HepG2 (cell line): ENCODE results near the gene P3H3. TPM values are rescaled to one million over a fixed set of nuclear protein-coding genes. Genes with fewer than 3 reads are reported as not detected.
A peak's percentile ranks its signal among the peaks of the same experiment; 100 is the strongest.

Source experiments
- BORCS8-MEF2B ChIP-seq: sonication (generic); formaldehyde crosslinking; IDR thresholded peaks from 2 replicates; pipeline ENCODE4 v1.8.0; 2022; ENCODE audit warnings: mild to moderate bottlenecking, missing genetic modification reagents
- JARID2 ChIP-seq: sonication (generic); formaldehyde crosslinking; IDR thresholded peaks from 2 replicates; pipeline ENCODE4 v1.8.1; 2023; ENCODE audit warnings: missing genetic modification reagents, inconsistent platforms; ENCODE audit not compliant: insufficient replicate concordance
- KAT2B ChIP-seq: fragments of 150-350 bp; IDR thresholded peaks from 2 replicates; pipeline ENCODE4 v1.6.1; 2014; ENCODE audit warnings: low read depth, low read length, borderline replicate concordance
- KLF16 ChIP-seq, 2 experiments: sonication (generic) in 1 of 2; formaldehyde crosslinking in 1 of 2; IDR thresholded peaks; 2 replicates each; pipeline versions ENCODE4 v1.6.1 to v1.8.0; 2016 to 2023; ENCODE audit warnings: missing genetic modification reagents in 2 of 2, missing compliant biosample characterization in 1 of 2
- MAFF ChIP-seq: IDR thresholded peaks from 2 replicates; pipeline ENCODE4 v1.6.1; 2011; ENCODE audit warnings: low read depth, low read length, improper control_type of control experiment
- NKX3-1 ChIP-seq: sonication (generic); formaldehyde crosslinking; IDR thresholded peaks from 2 replicates; pipeline ENCODE4 v1.5.0; 2020; ENCODE audit warnings: missing genetic modification reagents
- PAWR ChIP-seq: sonication (generic); formaldehyde crosslinking; IDR thresholded peaks from 2 replicates; pipeline ENCODE4 v1.4.0; 2020; ENCODE audit warnings: missing genetic modification reagents, mild to moderate bottlenecking, borderline replicate concordance
- PCBP2 ChIP-seq: fragments of 200-400 bp; formaldehyde crosslinking; optimal IDR thresholded peaks from 2 replicates; pipeline ENCODE3; 2018; ENCODE audit warnings: low read length, low read depth; ENCODE audit not compliant: poor library complexity, severe bottlenecking
- RXRB ChIP-seq: IDR thresholded peaks from 2 replicates; pipeline ENCODE4 v1.6.1; 2016; ENCODE audit warnings: borderline replicate concordance, missing genetic modification reagents, missing compliant biosample characterization
- ZNF138 ChIP-seq: sonication (generic); formaldehyde crosslinking; IDR thresholded peaks from 2 replicates; pipeline ENCODE4 v1.5.0; 2020; ENCODE audit warnings: mild to moderate bottlenecking, low read depth, missing genetic modification reagents
- ZNF17 ChIP-seq: sonication (generic); formaldehyde crosslinking; IDR thresholded peaks from 2 replicates; pipeline ENCODE4 v1.5.0; 2020; ENCODE audit warnings: mild to moderate bottlenecking, missing genetic modification reagents
- ZNF329 ChIP-seq: sonication (generic); formaldehyde crosslinking; IDR thresholded peaks from 2 replicates; pipeline ENCODE4 v1.9.0; 2021; ENCODE audit warnings: low read depth, mild to moderate bottlenecking, missing genetic modification reagents
- ZNF44 ChIP-seq: sonication (generic); formaldehyde crosslinking; IDR thresholded peaks from 2 replicates; pipeline ENCODE4 v1.5.1; 2020; ENCODE audit warnings: mild to moderate bottlenecking, missing genetic modification reagents
- ZNF780A ChIP-seq: sonication (generic); formaldehyde crosslinking; IDR thresholded peaks from 2 replicates; pipeline ENCODE4 v1.8.0; 2022; ENCODE audit warnings: mild to moderate bottlenecking, missing genetic modification reagents, moderate library complexity
- polyA plus RNA-seq, 8 experiments: library from polyadenylated mRNA; depleted of rRNA in 3 of 8; stranded (reverse) in 7 of 8; unstranded in 1 of 8; fragments of >200 nt; fragmentation: Illumina TruSeq in 4 of 8; extraction: Trizol in 4 of 8; gene quantifications; 2 replicates each; pipeline versions ENCODE4 v1.2.1 to v1.2.3, GENCODE V29; 2011 to 2016; ENCODE audit warnings: low read depth in 4 of 8, missing spikeins in 1 of 8, mixed read lengths in 1 of 8; ENCODE audit not compliant: insufficient read depth in 1 of 8
- total RNA-seq, 5 experiments: library from RNA; depleted of rRNA; stranded (reverse); fragments of >200 nt; fragmentation: Illumina TruSeq; extraction: Trizol; gene quantifications; 2 replicates each; pipeline ENCODE4 v1.2.3, GENCODE V29; 2016; ENCODE audit warnings: low read depth in 1 of 5
- TF ChIP-seq, protein P1 (sequence below): sonication (generic); formaldehyde crosslinking; IDR thresholded peaks from 2 replicates; pipeline ENCODE4 v1.5.1; 2020; ENCODE audit warnings: missing genetic modification reagents, mild to moderate bottlenecking, borderline replicate concordance
- TF ChIP-seq, protein P2 (sequence below): sonication (generic); formaldehyde crosslinking; IDR thresholded peaks from 2 replicates; pipeline ENCODE4 v1.4.0; 2020; ENCODE audit warnings: missing genetic modification reagents
- TF ChIP-seq, protein P3 (sequence below): sonication (generic); formaldehyde crosslinking; IDR thresholded peaks from 2 replicates; pipeline ENCODE4 v1.4.0; 2020; ENCODE audit warnings: missing genetic modification reagents
- TF ChIP-seq, protein P4 (sequence below): sonication (generic); formaldehyde crosslinking; IDR thresholded peaks from 2 replicates; pipeline ENCODE4 v1.5.0; 2020; ENCODE audit warnings: mild to moderate bottlenecking, missing genetic modification reagents
- TF ChIP-seq, protein P5 (sequence below): sonication (generic); formaldehyde crosslinking; IDR thresholded peaks from 2 replicates; pipeline ENCODE4 v1.4.0; 2020; ENCODE audit warnings: mild to moderate bottlenecking, missing genetic modification reagents

Gene P3H3
- total and polyA plus RNA-seq, 2 of the 13 experiments (the other 11 are each of a cell fraction or from before 2014, with no cell fraction given), result 20.1 to 20.5 TPM

DNA sequence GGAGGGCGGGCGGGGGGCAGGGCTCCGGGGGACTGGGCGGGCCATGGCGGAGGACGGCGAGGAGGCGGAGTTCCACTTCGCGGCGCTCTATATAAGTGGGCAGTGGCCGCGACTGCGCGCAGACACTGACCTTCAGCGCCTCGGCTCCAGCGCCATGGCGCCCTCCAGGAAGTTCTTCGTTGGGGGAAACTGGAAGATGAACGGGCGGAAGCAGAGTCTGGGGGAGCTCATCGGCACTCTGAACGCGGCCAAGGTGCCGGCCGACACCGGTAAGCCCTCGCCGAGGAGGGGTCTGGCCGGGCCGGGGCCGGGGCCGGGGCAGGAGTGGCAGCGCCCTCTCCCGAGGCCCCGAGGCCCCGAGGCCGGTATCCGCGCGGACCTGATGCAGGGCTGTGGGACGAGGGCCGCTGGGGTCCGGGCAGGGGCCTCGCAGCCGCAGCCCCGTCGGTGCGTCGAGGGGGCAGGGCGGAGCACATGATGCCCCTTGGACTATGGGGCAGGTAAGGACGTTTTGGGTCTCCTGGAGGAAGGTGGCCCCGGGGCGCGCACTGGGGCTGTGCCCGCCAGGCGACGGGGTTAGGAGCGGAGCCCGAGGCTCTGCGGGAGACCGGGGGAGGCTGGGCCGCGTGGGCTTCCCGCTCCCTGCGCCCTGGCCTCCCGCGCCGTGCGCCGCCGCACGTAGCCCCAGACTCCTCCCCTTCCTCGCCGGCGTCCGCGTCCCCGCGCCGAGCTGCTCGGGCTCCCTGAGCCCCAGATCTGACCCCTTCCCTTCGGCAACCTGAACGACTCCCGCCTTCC, 39.4 kb downstream of the P3H3 start, which contains the start of gene TPI1 (continued):
- peak; percentile 85 for TF ChIP-seq BORCS8-MEF2B (CRISPR knock-in tag)
- TF ChIP-seq, protein P1, sequence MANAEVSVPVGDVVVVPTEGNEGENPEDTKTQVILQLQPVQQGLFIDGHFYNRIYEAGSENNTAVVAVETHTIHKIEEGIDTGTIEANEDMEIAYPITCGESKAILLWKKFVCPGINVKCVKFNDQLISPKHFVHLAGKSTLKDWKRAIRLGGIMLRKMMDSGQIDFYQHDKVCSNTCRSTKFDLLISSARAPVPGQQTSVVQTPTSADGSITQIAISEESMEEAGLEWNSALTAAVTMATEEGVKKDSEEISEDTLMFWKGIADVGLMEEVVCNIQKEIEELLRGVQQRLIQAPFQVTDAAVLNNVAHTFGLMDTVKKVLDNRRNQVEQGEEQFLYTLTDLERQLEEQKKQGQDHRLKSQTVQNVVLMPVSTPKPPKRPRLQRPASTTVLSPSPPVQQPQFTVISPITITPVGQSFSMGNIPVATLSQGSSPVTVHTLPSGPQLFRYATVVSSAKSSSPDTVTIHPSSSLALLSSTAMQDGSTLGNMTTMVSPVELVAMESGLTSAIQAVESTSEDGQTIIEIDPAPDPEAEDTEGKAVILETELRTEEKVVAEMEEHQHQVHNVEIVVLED (CRISPR knock-in tag), result 0 out of 2 replicates have a peak, but pooled peaks have one; percentile 69
- TF ChIP-seq PAWR (CRISPR knock-in tag), result no peak
- TF ChIP-seq PCBP2, result no peak
- 0 out of 2 replicates have a peak, but pooled peaks have one; percentile 31 for TF ChIP-seq NKX3-1 (CRISPR knock-in tag)
- TF ChIP-seq, protein P2, sequence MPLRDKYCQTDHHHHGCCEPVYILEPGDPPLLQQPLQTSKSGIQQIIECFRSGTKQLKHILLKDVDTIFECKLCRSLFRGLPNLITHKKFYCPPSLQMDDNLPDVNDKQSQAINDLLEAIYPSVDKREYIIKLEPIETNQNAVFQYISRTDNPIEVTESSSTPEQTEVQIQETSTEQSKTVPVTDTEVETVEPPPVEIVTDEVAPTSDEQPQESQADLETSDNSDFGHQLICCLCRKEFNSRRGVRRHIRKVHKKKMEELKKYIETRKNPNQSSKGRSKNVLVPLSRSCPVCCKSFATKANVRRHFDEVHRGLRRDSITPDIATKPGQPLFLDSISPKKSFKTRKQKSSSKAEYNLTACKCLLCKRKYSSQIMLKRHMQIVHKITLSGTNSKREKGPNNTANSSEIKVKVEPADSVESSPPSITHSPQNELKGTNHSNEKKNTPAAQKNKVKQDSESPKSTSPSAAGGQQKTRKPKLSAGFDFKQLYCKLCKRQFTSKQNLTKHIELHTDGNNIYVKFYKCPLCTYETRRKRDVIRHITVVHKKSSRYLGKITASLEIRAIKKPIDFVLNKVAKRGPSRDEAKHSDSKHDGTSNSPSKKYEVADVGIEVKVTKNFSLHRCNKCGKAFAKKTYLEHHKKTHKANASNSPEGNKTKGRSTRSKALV, result no peak
- no peak for TF ChIP-seq MAFF
- TF ChIP-seq, protein P3, sequence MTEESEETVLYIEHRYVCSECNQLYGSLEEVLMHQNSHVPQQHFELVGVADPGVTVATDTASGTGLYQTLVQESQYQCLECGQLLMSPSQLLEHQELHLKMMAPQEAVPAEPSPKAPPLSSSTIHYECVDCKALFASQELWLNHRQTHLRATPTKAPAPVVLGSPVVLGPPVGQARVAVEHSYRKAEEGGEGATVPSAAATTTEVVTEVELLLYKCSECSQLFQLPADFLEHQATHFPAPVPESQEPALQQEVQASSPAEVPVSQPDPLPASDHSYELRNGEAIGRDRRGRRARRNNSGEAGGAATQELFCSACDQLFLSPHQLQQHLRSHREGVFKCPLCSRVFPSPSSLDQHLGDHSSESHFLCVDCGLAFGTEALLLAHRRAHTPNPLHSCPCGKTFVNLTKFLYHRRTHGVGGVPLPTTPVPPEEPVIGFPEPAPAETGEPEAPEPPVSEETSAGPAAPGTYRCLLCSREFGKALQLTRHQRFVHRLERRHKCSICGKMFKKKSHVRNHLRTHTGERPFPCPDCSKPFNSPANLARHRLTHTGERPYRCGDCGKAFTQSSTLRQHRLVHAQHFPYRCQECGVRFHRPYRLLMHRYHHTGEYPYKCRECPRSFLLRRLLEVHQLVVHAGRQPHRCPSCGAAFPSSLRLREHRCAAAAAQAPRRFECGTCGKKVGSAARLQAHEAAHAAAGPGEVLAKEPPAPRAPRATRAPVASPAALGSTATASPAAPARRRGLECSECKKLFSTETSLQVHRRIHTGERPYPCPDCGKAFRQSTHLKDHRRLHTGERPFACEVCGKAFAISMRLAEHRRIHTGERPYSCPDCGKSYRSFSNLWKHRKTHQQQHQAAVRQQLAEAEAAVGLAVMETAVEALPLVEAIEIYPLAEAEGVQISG (CRISPR knock-in tag), result peak; percentile 41
- 0 out of 2 replicates have a peak, but pooled peaks have one; percentile 45 for TF ChIP-seq ZNF780A (CRISPR knock-in tag)
- peak; percentile 83; the same call in 1 of the 2 replicates for TF ChIP-seq ZNF138 (CRISPR knock-in tag)
- no peak for TF ChIP-seq KAT2B
- peak; percentile 33; the same call in 1 of the 2 replicates for TF ChIP-seq RXRB (CRISPR knock-in tag)
- peak; percentile 57; the same call in 1 of the 2 replicates for TF ChIP-seq ZNF44 (CRISPR knock-in tag)
- 0 out of 2 replicates have a peak, but pooled peaks have one; percentile 30 for TF ChIP-seq ZNF329 (CRISPR knock-in tag)
- no peak for TF ChIP-seq ZNF17 (CRISPR knock-in tag)
- TF ChIP-seq, protein P4, sequence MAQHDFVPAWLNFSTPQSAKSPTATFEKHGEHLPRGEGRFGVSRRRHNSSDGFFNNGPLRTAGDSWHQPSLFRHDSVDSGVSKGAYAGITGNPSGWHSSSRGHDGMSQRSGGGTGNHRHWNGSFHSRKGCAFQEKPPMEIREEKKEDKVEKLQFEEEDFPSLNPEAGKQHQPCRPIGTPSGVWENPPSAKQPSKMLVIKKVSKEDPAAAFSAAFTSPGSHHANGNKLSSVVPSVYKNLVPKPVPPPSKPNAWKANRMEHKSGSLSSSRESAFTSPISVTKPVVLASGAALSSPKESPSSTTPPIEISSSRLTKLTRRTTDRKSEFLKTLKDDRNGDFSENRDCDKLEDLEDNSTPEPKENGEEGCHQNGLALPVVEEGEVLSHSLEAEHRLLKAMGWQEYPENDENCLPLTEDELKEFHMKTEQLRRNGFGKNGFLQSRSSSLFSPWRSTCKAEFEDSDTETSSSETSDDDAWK (CRISPR knock-in tag), result no peak
- TF ChIP-seq JARID2, result peak; percentile 13
- TF ChIP-seq, protein P5, sequence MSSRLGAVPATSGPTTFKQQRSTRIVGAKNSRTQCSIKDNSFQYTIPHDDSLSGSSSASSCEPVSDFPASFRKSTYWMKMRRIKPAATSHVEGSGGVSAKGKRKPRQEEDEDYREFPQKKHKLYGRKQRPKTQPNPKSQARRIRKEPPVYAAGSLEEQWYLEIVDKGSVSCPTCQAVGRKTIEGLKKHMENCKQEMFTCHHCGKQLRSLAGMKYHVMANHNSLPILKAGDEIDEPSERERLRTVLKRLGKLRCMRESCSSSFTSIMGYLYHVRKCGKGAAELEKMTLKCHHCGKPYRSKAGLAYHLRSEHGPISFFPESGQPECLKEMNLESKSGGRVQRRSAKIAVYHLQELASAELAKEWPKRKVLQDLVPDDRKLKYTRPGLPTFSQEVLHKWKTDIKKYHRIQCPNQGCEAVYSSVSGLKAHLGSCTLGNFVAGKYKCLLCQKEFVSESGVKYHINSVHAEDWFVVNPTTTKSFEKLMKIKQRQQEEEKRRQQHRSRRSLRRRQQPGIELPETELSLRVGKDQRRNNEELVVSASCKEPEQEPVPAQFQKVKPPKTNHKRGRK (CRISPR knock-in tag), result no peak
- peak in 1 of 2 experiments; percentile 72; a peak in 1 of 4 replicates for TF ChIP-seq KLF16 (CRISPR knock-in tag; IDR thresholded peaks at IDR 0.05)
